GM21529 (cell line): ENCODE measurements around the gene SLC20A1.

Source experiments
- ATAC-seq: cut with Tn5 transposase; IDR thresholded peaks from one replicate; pipeline ENCODE4 v1.9.1; 2021; ENCODE audit not compliant: unreplicated experiment

SLC20A1 gene

GRCh38 chr2:112625474-112626114, 20.1 kb upstream of the SLC20A1 start:
- no peak for ATAC-seq

GRCh38 chr2:112626604-112627059, 19.1 kb upstream of the SLC20A1 start:
- ATAC-seq: peak; percentile 40

- no peak for ATAC-seq
Measured at GRCh38 chr2:112627060-112628040, 18.4 kb upstream of the SLC20A1 start.

GRCh38 chr2:112629224-112629623, 16.5 kb upstream of the SLC20A1 start:
- no peak for ATAC-seq

- no peak for ATAC-seq
Measured at GRCh38 chr2:112629823-112630222, 15.9 kb upstream of the SLC20A1 start.

GRCh38 chr2:112630268-112630667, 15.5 kb upstream of the SLC20A1 start:
- no peak for ATAC-seq

- ATAC-seq: no peak
Measured at GRCh38 chr2:112633708-112634107, 12.0 kb upstream of the SLC20A1 start.

- ATAC-seq: no peak
Measured at GRCh38 chr2:112634153-112634873, 11.4 kb upstream of the SLC20A1 start.

- no peak for ATAC-seq
Measured at GRCh38 chr2:112634874-112635157, 10.9 kb upstream of the SLC20A1 start.

- peak; percentile 92 for ATAC-seq
Measured at GRCh38 chr2:112636605-112637288, 9.0 kb upstream of the SLC20A1 start.

GRCh38 chr2:112637289-112637660, 8.5 kb upstream of the SLC20A1 start:
- no peak for ATAC-seq

- ATAC-seq: no peak
Measured at GRCh38 chr2:112639936-112640335, 5.8 kb upstream of the SLC20A1 start.

GRCh38 chr2:112640467-112640799, 5.3 kb upstream of the SLC20A1 start:
- no peak for ATAC-seq

- no peak for ATAC-seq
Measured at GRCh38 chr2:112640800-112641675, 4.7 kb upstream of the SLC20A1 start.

GRCh38 chr2:112641701-112642100, 4.0 kb upstream of the SLC20A1 start:
- ATAC-seq: no peak

- ATAC-seq: no peak
Measured at GRCh38 chr2:112642561-112642960, 3.2 kb upstream of the SLC20A1 start.

- no peak for ATAC-seq
Measured at GRCh38 chr2:112642966-112643365, 2.8 kb upstream of the SLC20A1 start.

- no peak for ATAC-seq
Measured at GRCh38 chr2:112643488-112643887, 2.3 kb upstream of the SLC20A1 start.

GRCh38 chr2:112644155-112644932, 1.4 kb upstream of the SLC20A1 start:
- ATAC-seq: no peak

GRCh38 chr2:112644933-112645309, 818 bp upstream of the SLC20A1 start:
- no peak for ATAC-seq
